Breast epithelium (tissue), 3 donors: ENCODE measurements around the gene TBC1D1.

Experiments
- CTCF ChIP-seq, 3 donors: fragments of 450-650 bp; IDR thresholded peaks; one replicate each; pipeline ENCODE4 v1.5.1; 2016 to 2017; ENCODE audit warnings: antibody characterized with exemption in 3 of 3, mild to moderate bottlenecking in 3 of 3, moderate library complexity in 3 of 3
- POLR2A ChIP-seq: fragments of 450-650 bp; IDR thresholded peaks from one replicate; pipeline ENCODE4 v1.6.1; 2016; ENCODE audit warnings: antibody characterized with exemption, mild to moderate bottlenecking, moderate library complexity

- TF ChIP-seq CTCF (IDR thresholded peaks at IDR 0.05): no peak
- no peak for TF ChIP-seq POLR2A
Measured at GRCh38 chr4:38105475-38106220, 214.8 kb downstream of the TBC1D1 start.
